ENCODE results near the gene AKAP13.

GRCh38 chr15:85788771-85789495, 408.5 kb downstream of the AKAP13 start:
- TF ChIP-seq SP1 (IDR thresholded peaks at IDR 0.05) (no peak), FOXA1 (IDR thresholded peaks at IDR 0.05) (no peak), FOXM1 (IDR thresholded peaks at IDR 0.05; ENCODE audit: borderline replicate concordance) (no peak), FOXK2 (IDR thresholded peaks at IDR 0.05) (no peak), SUZ12 (IDR thresholded peaks at IDR 0.05) (no peak), TARDBP (IDR thresholded peaks at IDR 0.05) (no peak), ELF4 (IDR thresholded peaks at IDR 0.05) (no peak), HDGF (IDR thresholded peaks at IDR 0.05; ENCODE audit: borderline replicate concordance) (no peak), ZNF384 (IDR thresholded peaks at IDR 0.05) (no peak)

All from HEK293T (cell line).